RWPE2 (cell line): ENCODE results near the gene ADGRG7.

Source experiments
- ATAC-seq: fragments of 200-7000 bp; cut with Tn5 transposase; 3 replicates; pipeline ENCODE4 v1.9.1; 2021; ENCODE audit warnings: low read depth
- DNase-seq: peaks from one replicate; pipeline ENCODE4 v3.0.0-alpha.2; 2020; ENCODE audit warnings: low spot score
- H3K27ac ChIP-seq: fragments of 450-650 bp; 2 replicates; pipeline ENCODE4 v1.5.1; 2017; ENCODE audit warnings: mild to moderate bottlenecking; ENCODE audit not compliant: poor library complexity, severe bottlenecking
- H3K27me3 ChIP-seq: fragments of 250-450 bp; sonication (Bioruptor Pico); 2 replicates; pipeline ENCODE4 v1.5.1; 2021; ENCODE audit warnings: mild to moderate bottlenecking, moderate library complexity; ENCODE audit not compliant: insufficient read depth, poor library complexity, severe bottlenecking
- H3K36me3 ChIP-seq: fragments of 250-450 bp; sonication (Bioruptor Pico); 2 replicates; pipeline ENCODE4 v1.5.1; 2020; ENCODE audit warnings: low read depth, mild to moderate bottlenecking, moderate library complexity
- H3K4me1 ChIP-seq: fragments of 250-450 bp; sonication (Bioruptor Pico); 2 replicates; pipeline ENCODE4 v1.5.1; 2021; ENCODE audit warnings: mild to moderate bottlenecking, moderate library complexity; ENCODE audit not compliant: insufficient read depth, poor library complexity, severe bottlenecking
- H3K4me3 ChIP-seq: fragments of 250-450 bp; sonication (Bioruptor Pico); 2 replicates; pipeline ENCODE4 v1.5.1; 2021; ENCODE audit warnings: mild to moderate bottlenecking, moderate library complexity; ENCODE audit not compliant: severe bottlenecking
- H3K9me3 ChIP-seq: fragments of 250-450 bp; sonication (Bioruptor Pico); 2 replicates; pipeline ENCODE4 v1.5.1; 2021; ENCODE audit warnings: mild to moderate bottlenecking, moderate library complexity; ENCODE audit not compliant: severe bottlenecking
- CTCF ChIP-seq: fragments of 450-650 bp; IDR thresholded peaks from one replicate; pipeline ENCODE4 v1.5.1; 2017; ENCODE audit warnings: mild to moderate bottlenecking, moderate library complexity; ENCODE audit not compliant: poor library complexity, severe bottlenecking

ADGRG7 gene

GRCh38 chr3:100630664-100631063 lies 21.3 kb downstream of the ADGRG7 start:
- no peaks in the 10 kb centered on the region for H3K4me1 ChIP-seq
- H3K27me3 ChIP-seq = no peaks in the 10 kb centered on the region
- TF ChIP-seq CTCF = no peak
- H3K4me3 ChIP-seq = no peak overlapping the region
- no peak overlapping the region for H3K27ac ChIP-seq
- no peaks in the 10 kb centered on the region for H3K36me3 ChIP-seq
- no peaks in the 10 kb centered on the region for H3K9me3 ChIP-seq
- ATAC-seq (no peak), DNase-seq (no peak)

- H3K27me3 ChIP-seq = no peaks in the 10 kb centered on the region
- H3K4me3 ChIP-seq = no peak overlapping the region
- no peaks in the 10 kb centered on the region for H3K36me3 ChIP-seq
- H3K27ac ChIP-seq = no peak overlapping the region
- ATAC-seq (no peak), DNase-seq (no peak)
- no peak for TF ChIP-seq CTCF
- no peaks in the 10 kb centered on the region for H3K9me3 ChIP-seq
- H3K4me1 ChIP-seq = no peaks in the 10 kb centered on the region
Observed at GRCh38 chr3:100631236-100631635, 21.8 kb downstream of the ADGRG7 start.

GRCh38 chr3:100634493-100635272 lies 25.3 kb downstream of the ADGRG7 start:
- Histone ChIP-seq H3K36me3 (no peaks in the 10 kb centered on the region), H3K27me3 (no peaks in the 10 kb centered on the region), H3K27ac (no peak overlapping the region), H3K4me3 (no peak overlapping the region), H3K4me1 (no peaks in the 10 kb centered on the region), H3K9me3 (no peaks in the 10 kb centered on the region)
- peak; percentile 57 for TF ChIP-seq CTCF
- ATAC-seq (peak; percentile 71), DNase-seq (peak; percentile 68)

- no peaks in the 10 kb centered on the region for H3K36me3 ChIP-seq
- H3K9me3 ChIP-seq = no peaks in the 10 kb centered on the region
- H3K27me3 ChIP-seq = no peaks in the 10 kb centered on the region
- H3K4me1 ChIP-seq = no peaks in the 10 kb centered on the region
- H3K27ac ChIP-seq = no peak overlapping the region
- H3K4me3 ChIP-seq = no peak overlapping the region
- no peak for TF ChIP-seq CTCF
- DNase-seq (no peak), ATAC-seq (no peak)
Observed at GRCh38 chr3:100635273-100635701, 25.9 kb downstream of the ADGRG7 start.

GRCh38 chr3:100637197-100637631 lies 27.8 kb downstream of the ADGRG7 start:
- Histone ChIP-seq H3K9me3 (no peaks in the 10 kb centered on the region), H3K4me1 (no peaks in the 10 kb centered on the region), H3K4me3 (no peak overlapping the region), H3K36me3 (no peaks in the 10 kb centered on the region), H3K27ac (no peak overlapping the region), H3K27me3 (no peaks in the 10 kb centered on the region)
- no peak for TF ChIP-seq CTCF
- no peak for DNase-seq
- no peak for ATAC-seq
